Neutrophil (primary cell): ENCODE results near the gene ADA.
"Not testable (repeated sequence)": the region's sequence is repeated elsewhere in the genome, so short reads cannot be mapped to it uniquely, and the experiment has no call there.

Experiments used
- H3K27ac ChIP-seq: fragments of 200-600 bp; sonication (generic); 2 replicates; pipeline ENCODE4 v1.5.1; 2016; ENCODE audit warnings: mild to moderate bottlenecking, moderate library complexity
- H3K27me3 ChIP-seq: fragments of 200-600 bp; sonication (generic); 2 replicates; pipeline ENCODE4 v1.6.0; 2016; ENCODE audit warnings: mild to moderate bottlenecking
- H3K36me3 ChIP-seq: fragments of 200-600 bp; sonication (generic); 2 replicates; pipeline ENCODE4 v1.5.1; 2017
- H3K4me1 ChIP-seq, 2 experiments: fragments of 200-600 bp in 1 of 2; sonication (generic) in 1 of 2; 1 replicate in 1 of 2; 2 replicates in 1 of 2; pipeline versions ENCODE4 v1.5.1 to v1.6.1; 2013 to 2016; ENCODE audit warnings: low read depth in 1 of 2, low read length in 1 of 2, mild to moderate bottlenecking in 1 of 2, moderate library complexity in 1 of 2; ENCODE audit not compliant: control insufficient read depth in 1 of 2, insufficient read depth in 1 of 2
- H3K4me3 ChIP-seq, 2 experiments: fragments of 200-600 bp in 1 of 2; sonication (generic) in 1 of 2; 1 replicate in 1 of 2; 2 replicates in 1 of 2; pipeline ENCODE4 v1.5.1; 2013 to 2016; ENCODE audit warnings: low read depth in 1 of 2, low read length in 1 of 2, mild to moderate bottlenecking in 1 of 2, moderate library complexity in 1 of 2
- H3K9me3 ChIP-seq: fragments of 200-600 bp; sonication (generic); 2 replicates; pipeline ENCODE4 v1.5.1; 2016
- CTCF ChIP-seq: fragments of 200-600 bp; sonication (generic); IDR thresholded peaks from 2 replicates; pipeline ENCODE4 v1.5.1; 2016; ENCODE audit warnings: antibody characterized with exemption

Gene ADA

DNA sequence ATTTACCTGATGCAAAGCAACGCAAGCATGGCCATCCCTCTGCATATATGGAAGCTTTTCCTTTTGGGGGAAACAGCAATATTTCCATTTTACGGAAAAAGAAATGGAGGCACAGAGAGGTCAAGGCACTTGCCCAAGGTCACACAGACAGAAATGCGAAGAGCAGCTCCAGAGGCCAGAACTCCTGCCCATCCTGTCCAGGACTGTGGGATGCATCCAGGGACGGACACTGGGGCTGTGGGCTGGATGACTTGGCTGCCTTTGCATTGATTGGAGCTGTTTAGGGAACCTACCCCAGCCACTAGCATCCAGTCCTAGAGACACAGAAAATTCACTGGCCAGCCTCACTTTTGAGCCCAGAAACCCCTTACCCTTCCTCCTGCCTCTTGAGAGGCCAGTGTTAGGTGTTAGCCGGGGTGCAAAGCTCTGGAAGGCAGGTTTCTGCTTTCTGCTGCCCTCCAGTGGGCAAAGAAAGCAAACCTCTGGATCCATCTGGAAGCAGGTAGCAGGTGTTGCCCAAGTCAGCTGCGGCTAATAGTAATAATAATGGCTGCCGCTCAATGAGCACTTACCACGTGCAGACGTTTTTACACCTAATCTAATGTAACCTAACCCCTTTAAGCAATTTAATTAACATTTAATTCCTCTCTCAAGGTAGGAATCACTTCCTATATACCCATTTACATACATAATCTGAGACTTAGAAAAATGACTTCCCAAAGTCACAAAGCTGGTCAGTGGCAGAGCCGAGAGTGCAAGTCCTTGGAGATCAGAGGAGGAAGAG is 32.0 kb upstream of the ADA start:
- Histone ChIP-seq H3K9me3 (no peaks in the 10 kb centered on the region), H3K4me3 (no peak overlapping the region), H3K4me1 (peaks cover 0 to 18% of the 10 kb centered on the region in 2 experiments), H3K36me3 (no peaks in the 10 kb centered on the region), H3K27ac (no peak overlapping the region), H3K27me3 (no peaks in the 10 kb centered on the region)
- TF ChIP-seq CTCF: no peak

GRCh38 chr20:44681796-44682566 is 30.5 kb upstream of the ADA start:
- Histone ChIP-seq H3K36me3 (no peaks in the 10 kb centered on the region), H3K27ac (no peak overlapping the region), H3K27me3 (no peaks in the 10 kb centered on the region), H3K9me3 (no peaks in the 10 kb centered on the region), H3K4me1 (peaks cover 0 to 18% of the 10 kb centered on the region in 2 experiments), H3K4me3 (no peak overlapping the region)
- TF ChIP-seq CTCF: no peak

DNA sequence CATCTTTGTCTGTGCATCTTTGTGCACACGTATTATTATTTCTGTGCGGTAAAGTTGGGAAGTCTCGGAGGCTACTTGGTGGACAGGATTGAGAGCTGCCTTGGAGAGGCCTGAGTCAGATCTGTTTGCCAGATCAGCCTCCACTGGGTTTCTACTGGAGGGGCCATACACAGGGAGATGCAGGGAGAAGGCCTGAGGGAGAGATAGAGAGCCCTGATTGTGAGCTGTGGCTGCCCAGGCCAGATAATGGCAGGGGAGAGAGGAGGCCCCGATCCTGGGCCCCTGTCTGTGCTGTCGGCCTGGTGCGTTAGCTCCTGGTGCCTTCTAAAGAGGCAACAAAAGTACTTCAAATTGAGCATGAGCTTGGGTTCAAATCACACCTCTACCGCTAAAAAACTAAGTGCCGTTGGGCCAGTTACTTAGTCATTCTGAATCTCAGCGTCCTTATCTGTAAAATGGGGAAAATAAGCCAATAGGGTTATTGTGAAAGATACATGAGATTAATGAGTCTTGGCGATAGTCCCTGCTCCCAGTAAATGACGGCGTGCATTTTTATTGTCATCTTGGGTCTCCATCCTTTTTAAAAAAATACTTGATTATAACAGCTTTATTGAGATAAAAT is 27.6 kb upstream of the ADA start:
- Histone ChIP-seq H3K36me3 (no peaks in the 10 kb centered on the region), H3K4me1 (peaks cover 0 to 8% of the 10 kb centered on the region in 2 experiments), H3K27me3 (no peaks in the 10 kb centered on the region), H3K4me3 (no peak overlapping the region), H3K27ac (no peak overlapping the region), H3K9me3 (no peaks in the 10 kb centered on the region)
- no peak for TF ChIP-seq CTCF

DNA sequence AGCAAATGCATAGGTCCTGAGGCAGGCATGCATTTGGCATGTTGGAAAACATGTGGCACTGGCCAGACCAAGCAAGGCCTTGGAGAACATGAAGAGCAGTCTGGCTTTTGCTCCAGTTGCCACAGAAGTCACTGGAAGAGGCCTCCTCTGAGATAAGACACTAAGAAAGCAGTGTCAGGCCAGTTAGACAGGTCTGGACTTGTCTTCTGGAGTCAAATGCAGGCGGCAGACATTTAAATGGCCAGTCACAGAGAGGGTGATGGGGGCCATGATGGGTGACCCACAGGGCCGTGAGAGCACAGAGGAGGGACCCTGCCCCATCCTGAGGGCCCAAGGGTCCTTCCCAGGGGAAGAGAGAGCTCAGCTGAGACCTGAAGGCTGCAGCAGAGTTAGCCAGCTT is 26.7 kb upstream of the ADA start:
- H3K27ac ChIP-seq: no peak overlapping the region
- H3K36me3 ChIP-seq: no peaks in the 10 kb centered on the region
- H3K4me1 ChIP-seq: no peaks in the 10 kb centered on the region
- no peaks in the 10 kb centered on the region for H3K27me3 ChIP-seq
- TF ChIP-seq CTCF: no peak
- no peak overlapping the region for H3K4me3 ChIP-seq
- H3K9me3 ChIP-seq: no peaks in the 10 kb centered on the region

GRCh38 chr20:44672318-44672902 is 20.9 kb upstream of the ADA start:
- not testable (repeated sequence) for H3K4me1 ChIP-seq, H3K4me3 ChIP-seq, H3K27ac ChIP-seq, H3K9me3 ChIP-seq, H3K36me3 ChIP-seq, H3K27me3 ChIP-seq

DNA sequence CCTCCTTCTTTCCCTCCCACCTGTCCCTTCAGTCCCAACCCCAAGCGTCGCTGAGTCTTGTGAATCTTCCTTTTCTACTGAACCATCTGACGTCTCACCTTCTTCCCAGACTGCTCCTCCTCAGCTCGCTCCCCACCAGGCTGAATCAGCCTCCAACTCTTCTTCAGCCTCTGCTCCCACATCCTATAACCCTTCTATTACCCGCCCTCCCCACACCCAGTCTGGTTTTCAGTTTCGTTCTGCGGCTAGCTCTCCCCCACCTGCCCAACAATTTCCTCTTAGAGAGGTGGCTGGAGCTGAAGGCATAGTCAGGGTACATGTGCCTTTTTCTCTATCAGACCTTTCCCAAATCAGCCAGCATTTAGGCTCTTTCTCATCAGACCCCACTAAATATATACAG is 20.0 kb upstream of the ADA start:
- H3K4me3 ChIP-seq, H3K27me3 ChIP-seq, H3K4me1 ChIP-seq: not testable (repeated sequence)

GRCh38 chr20:44670851-44671250 is 19.4 kb upstream of the ADA start:
- H3K27ac ChIP-seq: not testable (repeated sequence)

More for the DNA sequence above, 20.0 kb upstream of the ADA start:
- H3K36me3 ChIP-seq, H3K9me3 ChIP-seq, H3K27ac ChIP-seq: not testable (repeated sequence)

More at GRCh38 chr20:44670851-44671250, 19.4 kb upstream of the ADA start:
- not testable (repeated sequence) for H3K27me3 ChIP-seq, H3K4me1 ChIP-seq, H3K4me3 ChIP-seq, H3K36me3 ChIP-seq, H3K9me3 ChIP-seq
